Nephron progenitor cell (in vitro differentiated cells): Measurements from ENCODE around the gene MYBPHL.

Experiments
- DNase-seq: peaks from one replicate; pipeline ENCODE4 v3.0.0; 2021
- H3K27ac Mint-ChIP-seq: 2 replicates; pipeline ENCODE4 v1.8.0; 2021; ENCODE audit warnings: mild to moderate bottlenecking, moderate library complexity, mixed read lengths
- H3K27me3 Mint-ChIP-seq: 2 replicates; pipeline ENCODE4 v1.8.0; 2021; ENCODE audit warnings: mild to moderate bottlenecking, low read depth, mixed read lengths; ENCODE audit not compliant: poor library complexity
- H3K36me3 Mint-ChIP-seq: 2 replicates; pipeline ENCODE4 v1.8.0; 2021; ENCODE audit warnings: low read depth, mixed read lengths
- H3K4me1 Mint-ChIP-seq: 2 replicates; pipeline ENCODE4 v1.8.0; 2021; ENCODE audit warnings: mixed read lengths
- H3K4me3 Mint-ChIP-seq: 2 replicates; pipeline ENCODE4 v1.8.0; 2021; ENCODE audit warnings: mild to moderate bottlenecking, moderate library complexity, mixed read lengths
- H3K9me3 Mint-ChIP-seq: 2 replicates; pipeline ENCODE4 v1.8.0; 2021; ENCODE audit warnings: mild to moderate bottlenecking, moderate library complexity, mixed read lengths
- CTCF ChIP-seq: fragments of 200-600 bp; sonication (generic); IDR thresholded peaks from 2 replicates; pipeline ENCODE4 v1.5.0; 2021; ENCODE audit warnings: antibody characterized with exemption

MYBPHL gene

DNA sequence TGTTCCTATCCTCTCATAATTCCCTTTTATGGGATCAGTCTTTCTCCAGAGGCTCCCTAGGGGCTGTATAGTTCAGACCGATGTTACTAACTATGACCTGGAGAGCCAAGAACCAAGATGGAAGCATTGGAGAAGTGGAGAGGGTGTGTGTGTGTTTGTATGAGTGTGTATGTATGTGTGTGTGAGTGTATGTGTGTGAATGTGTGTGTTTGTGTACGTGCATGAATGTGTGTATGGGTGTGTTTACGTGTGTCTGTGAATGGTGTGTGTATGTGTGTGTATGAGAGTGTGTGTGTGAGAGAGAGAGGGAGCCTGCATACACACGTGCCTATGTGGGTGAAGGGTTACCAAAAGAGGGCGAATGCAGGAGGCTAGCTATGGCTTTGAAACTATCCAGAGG, 4.9 kb downstream of the MYBPHL start:
- Mint-ChIP-seq H3K36me3 (no peaks in the 10 kb centered on the region), H3K9me3 (no peaks in the 10 kb centered on the region), H3K4me1 (peaks cover 42% of the 10 kb centered on the region), H3K4me3 (no peak overlapping the region), H3K27me3 (peaks cover 6% of the 10 kb centered on the region), H3K27ac (no peak overlapping the region)
- DNase-seq, result no peak
- TF ChIP-seq CTCF, result no peak

DNA sequence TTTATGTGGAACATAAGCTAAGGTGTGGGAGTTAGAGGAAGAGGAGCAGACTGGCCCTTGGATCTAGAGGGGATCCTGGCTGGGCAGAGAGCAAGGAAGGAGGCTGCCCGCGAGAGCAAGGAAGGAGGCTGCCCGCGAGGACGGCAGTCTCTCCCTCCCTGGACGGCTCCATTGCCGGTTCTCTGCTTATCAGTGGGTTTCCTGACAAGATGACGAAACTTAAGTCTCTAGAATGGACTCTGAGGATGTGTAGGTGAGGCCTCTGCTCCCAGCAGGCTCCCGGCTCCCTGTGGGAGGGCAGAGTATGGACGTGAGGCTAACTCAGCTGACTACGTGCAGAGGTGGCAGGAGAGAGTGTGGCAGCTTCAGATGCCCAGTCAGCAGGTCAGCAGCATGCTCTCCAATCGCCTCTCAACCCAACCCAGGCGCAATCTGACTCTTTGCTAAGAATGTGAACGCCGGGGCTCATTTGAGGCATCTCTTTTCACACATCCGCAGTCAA, 6.1 kb downstream of the MYBPHL start:
- Mint-ChIP-seq H3K27me3 (peaks cover 7% of the 10 kb centered on the region), H3K9me3 (no peaks in the 10 kb centered on the region), H3K4me1 (peaks cover 32% of the 10 kb centered on the region), H3K4me3 (no peak overlapping the region), H3K36me3 (no peaks in the 10 kb centered on the region), H3K27ac (no peak overlapping the region)
- TF ChIP-seq CTCF, result no peak
- DNase-seq, result no peak

DNA sequence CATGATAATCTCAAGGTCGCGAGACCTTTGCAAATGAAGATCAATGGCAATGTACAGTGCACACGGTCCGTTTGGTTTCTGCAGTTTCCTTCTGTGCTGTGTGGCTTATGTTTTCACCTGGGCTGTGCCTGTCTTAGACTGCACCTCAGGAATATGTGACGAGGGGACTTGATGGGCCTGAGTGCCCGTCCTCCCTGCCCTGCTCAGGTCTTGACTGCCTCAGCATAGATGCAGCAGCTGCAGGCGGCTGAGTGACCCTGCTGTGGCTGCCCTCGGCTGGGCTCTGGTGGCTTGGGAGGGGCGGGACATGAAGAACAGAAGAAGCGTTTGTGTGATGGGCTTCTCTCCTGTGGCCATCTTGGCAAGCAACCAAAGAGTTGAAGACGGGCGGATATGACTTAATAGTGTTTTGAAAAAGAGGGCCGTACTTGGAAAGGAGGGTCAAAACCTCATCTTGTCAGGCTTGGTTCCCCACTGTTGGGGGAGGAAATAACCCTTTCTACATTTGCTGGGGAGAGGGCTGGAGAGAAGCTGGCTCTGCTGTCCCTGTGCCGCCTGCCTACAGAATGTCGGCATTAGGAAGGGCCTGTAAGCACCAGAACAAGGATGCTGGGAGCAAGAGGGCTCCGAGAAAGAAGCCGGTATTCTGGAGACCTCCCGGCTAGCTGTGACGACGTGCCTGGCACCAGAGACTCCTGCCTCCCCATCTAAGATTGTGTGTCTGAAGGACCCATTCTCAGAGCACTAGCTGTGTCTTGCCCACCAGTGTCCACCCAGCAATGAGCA, 7.1 kb downstream of the MYBPHL start:
- no peak overlapping the region for H3K27ac Mint-ChIP-seq
- TF ChIP-seq CTCF, result no peak
- H3K9me3 Mint-ChIP-seq, result no peaks in the 10 kb centered on the region
- peaks cover 17% of the 10 kb centered on the region for H3K27me3 Mint-ChIP-seq
- no peaks in the 10 kb centered on the region for H3K36me3 Mint-ChIP-seq
- no peak for DNase-seq
- peaks cover 27% of the 10 kb centered on the region for H3K4me1 Mint-ChIP-seq
- no peak overlapping the region for H3K4me3 Mint-ChIP-seq

GRCh38 chr1:109298666-109299557, 7.9 kb downstream of the MYBPHL start:
- Mint-ChIP-seq H3K4me3 (no peak overlapping the region), H3K27me3 (peaks cover 19% of the 10 kb centered on the region), H3K4me1 (peaks cover 27% of the 10 kb centered on the region), H3K36me3 (no peaks in the 10 kb centered on the region), H3K27ac (peak overlapping the region; percentile 5), H3K9me3 (no peaks in the 10 kb centered on the region)
- no peak for DNase-seq
- TF ChIP-seq CTCF, result no peak

DNA sequence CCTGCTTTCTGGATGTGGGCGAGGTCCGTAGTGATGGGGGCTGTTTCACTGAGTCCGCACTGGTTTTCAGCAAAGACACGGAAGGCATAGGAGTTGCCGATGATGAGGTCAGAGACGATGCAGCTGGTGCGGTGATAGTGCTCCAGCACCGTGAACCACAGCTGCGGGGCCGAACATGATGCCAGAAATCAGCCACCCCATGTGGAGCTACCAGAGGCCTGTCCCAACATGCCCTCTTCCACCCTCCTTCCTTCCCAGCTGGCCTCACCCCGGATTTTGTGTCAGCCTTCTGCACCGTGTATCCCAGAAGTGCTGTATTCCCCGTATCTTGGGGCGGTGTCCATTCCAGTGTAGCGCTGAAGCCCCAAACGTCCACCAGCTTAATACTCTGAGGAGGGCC, 10.0 kb downstream of the MYBPHL start:
- no peak for TF ChIP-seq CTCF
- peaks cover 31% of the 10 kb centered on the region for H3K4me1 Mint-ChIP-seq
- H3K36me3 Mint-ChIP-seq, result no peaks in the 10 kb centered on the region
- no peak overlapping the region for H3K27ac Mint-ChIP-seq
- H3K27me3 Mint-ChIP-seq, result peaks cover 23% of the 10 kb centered on the region
- no peaks in the 10 kb centered on the region for H3K9me3 Mint-ChIP-seq
- H3K4me3 Mint-ChIP-seq, result no peak overlapping the region
- no peak for DNase-seq
